ENCODE results near the gene NPLOC4. TPM values are rescaled to one million over a fixed set of nuclear protein-coding genes. Genes with fewer than 3 reads are reported as not detected.

NPLOC4 gene
- total RNA-seq, 2 donors from 2014 or later = 43.8 to 63.0 TPM

GRCh38 chr17:81549826-81550225, 87.1 kb downstream of the NPLOC4 start:
- ATAC-seq (no peak), DNase-seq (no peak)
- H3K27ac ChIP-seq = no peak overlapping the region
- no peak overlapping the region for H3K4me3 ChIP-seq
- intact Hi-C loops (cut with DNase I) = no loop called here
- 91 to 93% methylated on average over 8 of the region's 8 CpGs for WGBS, 2 donors
- peaks cover 35% of the 10 kb centered on the region for H3K4me1 ChIP-seq
- TF ChIP-seq CTCF (IDR thresholded peaks at IDR 0.05) (no peak), POLR2A (IDR thresholded peaks at IDR 0.05) (no peak)
- H3K9me3 ChIP-seq = no peaks in the 10 kb centered on the region
- no peaks in the 10 kb centered on the region for H3K27me3 ChIP-seq
- peaks cover 0 to 8% of the 10 kb centered on the region in 2 donors for H3K36me3 ChIP-seq (replicated peaks in 1 of 2; ENCODE audit: insufficient read depth in 1 of 2, low read depth in 2 of 2)

- WGBS, 2 donors = 84 to 85% methylated on average over 15 to 16 of the region's 16 CpGs
- intact Hi-C loops (cut with DNase I) = no loop called here
- no peak for ATAC-seq
- DNase-seq = peak in 1 of 4 donors; percentile 34
- Histone ChIP-seq H3K36me3 (replicated peaks in 1 of 2; ENCODE audit: insufficient read depth in 1 of 2, low read depth in 2 of 2) (peaks cover 0 to 8% of the 10 kb centered on the region in 2 donors), H3K27me3 (no peaks in the 10 kb centered on the region), H3K4me1 (peaks cover 33% of the 10 kb centered on the region), H3K4me3 (no peak overlapping the region), H3K9me3 (no peaks in the 10 kb centered on the region), H3K27ac (no peak overlapping the region)
- TF ChIP-seq CTCF (IDR thresholded peaks at IDR 0.05) = no peak
- TF ChIP-seq POLR2A (IDR thresholded peaks at IDR 0.05) = peak in 2 of 3 donors; percentile 7 to 15
Measured at GRCh38 chr17:81549031-81549557, 87.8 kb downstream of the NPLOC4 start.

GRCh38 chr17:81547614-81547982, 89.3 kb downstream of the NPLOC4 start:
- DNase-seq = no peak
- 69 to 79% methylated on average over 8 to 14 of the region's 14 CpGs for WGBS, 2 donors
- Histone ChIP-seq H3K27me3 (no peaks in the 10 kb centered on the region), H3K4me1 (peaks cover 20% of the 10 kb centered on the region), H3K27ac (no peak overlapping the region), H3K36me3 (replicated peaks in 1 of 2; ENCODE audit: insufficient read depth in 1 of 2, low read depth in 2 of 2) (peaks cover 0 to 8% of the 10 kb centered on the region in 2 donors), H3K9me3 (no peaks in the 10 kb centered on the region), H3K4me3 (no peak overlapping the region)
- ATAC-seq = no peak
- TF ChIP-seq POLR2A (IDR thresholded peaks at IDR 0.05) (no peak), CTCF (IDR thresholded peaks at IDR 0.05) (no peak)
- intact Hi-C loops (cut with DNase I) = no loop called here

- H3K4me1 ChIP-seq = peaks cover 20% of the 10 kb centered on the region
- WGBS, 2 donors = 85 to 86% methylated on average over 18 to 27 of the region's 36 CpGs
- peaks cover 0 to 8% of the 10 kb centered on the region in 2 donors for H3K36me3 ChIP-seq (replicated peaks in 1 of 2; ENCODE audit: insufficient read depth in 1 of 2, low read depth in 2 of 2)
- no peak overlapping the region for H3K4me3 ChIP-seq
- H3K9me3 ChIP-seq = no peaks in the 10 kb centered on the region
- intact Hi-C loops (cut with DNase I) = no loop called here
- TF ChIP-seq POLR2A (IDR thresholded peaks at IDR 0.05) (peak in 2 of 3 donors; percentile 20 to 32), CTCF (IDR thresholded peaks at IDR 0.05) (no peak)
- DNase-seq = peak in 2 of 4 donors; percentile 33 to 35
- no peak for ATAC-seq
- H3K27ac ChIP-seq = no peak overlapping the region
- H3K27me3 ChIP-seq = no peaks in the 10 kb centered on the region
Measured at GRCh38 chr17:81546906-81547613, 89.9 kb downstream of the NPLOC4 start.

Data from body of pancreas (tissue), 4 donors.